Keratinocyte (primary cell): Measurements from ENCODE around the gene NFIC. TPM values are rescaled to one million over a fixed set of nuclear protein-coding genes. Genes with fewer than 3 reads are reported as not detected.
"Not testable (repeated sequence)": the region's sequence is repeated elsewhere in the genome, so short reads cannot be mapped to it uniquely, and the experiment has no call there.

Source experiments
- DNase-seq: peaks from one replicate; pipeline ENCODE4 v3.0.0-alpha.2; 2011; ENCODE audit warnings: low read depth, missing footprints, low spot score
- FAIRE-seq: peaks from 2 replicates; lab custom pipeline; 2011; peaks lifted over from hg19 to GRCh38; lab: Jason Lieb, UNC
- H2AFZ ChIP-seq: 2 replicates; pipeline ENCODE4 v1.6.0; 2012; ENCODE audit warnings: low read length, control low read depth, inconsistent platforms; ENCODE audit not compliant: control insufficient read depth
- H3K27ac ChIP-seq: 2 replicates; pipeline ENCODE4 v1.5.1; 2011; ENCODE audit warnings: low read length; ENCODE audit not compliant: control insufficient read depth, insufficient read depth
- H3K27me3 ChIP-seq: 3 replicates; pipeline ENCODE4 v1.6.0; 2011; ENCODE audit warnings: low read length; ENCODE audit not compliant: control insufficient read depth, insufficient read depth; ENCODE audit errors: extremely low read depth
- H3K36me3 ChIP-seq, 2 experiments: 2 replicates in 1 of 2; 3 replicates in 1 of 2; pipeline ENCODE4 v1.5.1; 2011; ENCODE audit warnings: low read length in 2 of 2, mild to moderate bottlenecking in 1 of 2; ENCODE audit not compliant: control insufficient read depth in 2 of 2, insufficient read depth in 2 of 2; ENCODE audit errors: extremely low read depth in 1 of 2
- H3K4me1 ChIP-seq: 3 replicates; pipeline ENCODE4 v1.5.1; 2011; ENCODE audit warnings: low read length; ENCODE audit not compliant: control insufficient read depth, insufficient read depth; ENCODE audit errors: extremely low read depth
- H3K4me2 ChIP-seq: 3 replicates; pipeline ENCODE4 v1.6.0; 2011; ENCODE audit warnings: low read depth, low read length; ENCODE audit not compliant: control insufficient read depth, insufficient read depth; ENCODE audit errors: extremely low read depth
- H3K4me3 ChIP-seq, 3 experiments: fragments of 200-600 bp in 1 of 3; sonication (generic) in 1 of 3; 2 replicates in 2 of 3; 3 replicates in 1 of 3; pipeline ENCODE4 v1.5.1; 2011 to 2016; ENCODE audit warnings: low read length in 3 of 3, mild to moderate bottlenecking in 3 of 3, control low read depth in 2 of 3, inconsistent platforms in 1 of 3, low read depth in 1 of 3, mixed read lengths in 1 of 3, mixed run types in 1 of 3, moderate library complexity in 1 of 3; ENCODE audit not compliant: control insufficient read depth in 2 of 3, insufficient read depth in 2 of 3; ENCODE audit errors: extremely low read depth in 1 of 3
- H3K79me2 ChIP-seq: 2 replicates; pipeline ENCODE4 v1.6.0; 2012; ENCODE audit warnings: low read length; ENCODE audit not compliant: control insufficient read depth, insufficient read depth
- H3K9ac ChIP-seq: 3 replicates; pipeline ENCODE4 v1.6.0; 2011; ENCODE audit warnings: low read length; ENCODE audit not compliant: control insufficient read depth, insufficient read depth; ENCODE audit errors: extremely low read depth
- H3K9me1 ChIP-seq: 3 replicates; pipeline ENCODE4 v1.6.0; 2011; ENCODE audit warnings: low read length; ENCODE audit not compliant: control insufficient read depth, insufficient read depth; ENCODE audit errors: extremely low read depth
- H3K9me3 ChIP-seq: 2 replicates; pipeline ENCODE4 v1.5.1; 2012; ENCODE audit warnings: low read depth, low read length; ENCODE audit not compliant: control insufficient read depth
- H4K20me1 ChIP-seq: 3 replicates; pipeline ENCODE4 v1.6.0; 2011; ENCODE audit warnings: low read length; ENCODE audit not compliant: control insufficient read depth, insufficient read depth; ENCODE audit errors: extremely low read depth
- EZH2 ChIP-seq: IDR thresholded peaks from one replicate; pipeline ENCODE4 v1.6.1; 2012; ENCODE audit warnings: inconsistent platforms, mild to moderate bottlenecking, low read length, moderate library complexity
- dilution Hi-C: fragments of 300-500 bp; cut with MboI; formaldehyde crosslinking; loops from one replicate; pipeline ENCODE4 v1.7.0; 2020; ENCODE audit warnings: low sequenced_read_pairs; ENCODE audit not compliant: extremely low pct_ligation_motif_present
- polyA plus RNA-seq, 5 experiments: library from polyadenylated mRNA; depleted of rRNA in 3 of 5; stranded (reverse) in 3 of 5; stranded (forward) in 1 of 5; unstranded in 1 of 5; fragments of >200 nt; gene quantifications; 1 replicate in 1 of 5; 2 replicates in 3 of 5; 3 replicates in 1 of 5; pipeline versions ENCODE4 v1.2.1 to v1.2.3, GENCODE V29; 2011 to 2012; ENCODE audit warnings: missing spikeins in 2 of 5, low read depth in 1 of 5, low replicate concordance in 1 of 5
- TF ChIP-seq, protein P1 (sequence below), 3 experiments: IDR thresholded peaks in 1 of 3; conservative IDR thresholded peaks in 1 of 3; optimal IDR thresholded peaks in 1 of 3; 2 replicates in 2 of 3; 3 replicates in 1 of 3; pipeline versions ENCODE3 to v1.5.1; 2011; ENCODE audit warnings: low read length in 3 of 3, mild to moderate bottlenecking in 3 of 3, moderate library complexity in 2 of 3, control low read depth in 1 of 3, inconsistent platforms in 1 of 3; ENCODE audit not compliant: insufficient read depth in 2 of 3; ENCODE audit errors: extremely low read depth in 1 of 3

The NFIC gene
- polyA plus RNA-seq, 1 donor (not counting 4 experiments of a cell fraction or from before 2014, with no cell fraction given), result 2.4 TPM

DNA sequence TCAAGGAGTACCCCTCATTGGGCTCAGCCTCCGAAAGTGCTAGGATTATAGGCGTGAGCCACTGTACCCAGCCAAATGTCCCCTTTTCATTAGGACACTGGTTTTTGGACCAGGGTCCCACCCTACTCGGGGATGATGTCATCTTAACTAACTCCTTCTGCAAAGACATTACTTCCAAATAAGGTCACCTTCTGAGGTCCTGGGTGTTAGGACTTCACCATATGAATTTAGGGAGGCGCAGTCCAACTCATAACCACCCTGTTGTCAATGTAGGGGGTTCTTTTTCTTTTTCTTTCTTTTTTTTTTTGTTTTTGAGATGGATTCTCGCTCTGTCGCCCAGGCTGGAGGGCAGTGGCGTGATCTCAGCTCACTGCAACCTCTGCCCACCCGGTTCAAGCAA lies 32.7 kb upstream of the NFIC start:
- Histone ChIP-seq H3K4me3 (no peak overlapping the region), H3K9ac (no peak overlapping the region), H3K79me2 (no peaks in the 10 kb centered on the region), H3K36me3 (no peaks in the 10 kb centered on the region), H4K20me1 (no peaks in the 10 kb centered on the region), H3K4me2 (no peak overlapping the region), H2AFZ (no peak overlapping the region), H3K27me3 (peaks cover 22% of the 10 kb centered on the region), H3K9me3 (no peaks in the 10 kb centered on the region), H3K27ac (no peak overlapping the region), H3K4me1 (peaks cover 9% of the 10 kb centered on the region), H3K9me1 (no peaks in the 10 kb centered on the region)
- DNase-seq, result no peak
- TF ChIP-seq, protein P1, sequence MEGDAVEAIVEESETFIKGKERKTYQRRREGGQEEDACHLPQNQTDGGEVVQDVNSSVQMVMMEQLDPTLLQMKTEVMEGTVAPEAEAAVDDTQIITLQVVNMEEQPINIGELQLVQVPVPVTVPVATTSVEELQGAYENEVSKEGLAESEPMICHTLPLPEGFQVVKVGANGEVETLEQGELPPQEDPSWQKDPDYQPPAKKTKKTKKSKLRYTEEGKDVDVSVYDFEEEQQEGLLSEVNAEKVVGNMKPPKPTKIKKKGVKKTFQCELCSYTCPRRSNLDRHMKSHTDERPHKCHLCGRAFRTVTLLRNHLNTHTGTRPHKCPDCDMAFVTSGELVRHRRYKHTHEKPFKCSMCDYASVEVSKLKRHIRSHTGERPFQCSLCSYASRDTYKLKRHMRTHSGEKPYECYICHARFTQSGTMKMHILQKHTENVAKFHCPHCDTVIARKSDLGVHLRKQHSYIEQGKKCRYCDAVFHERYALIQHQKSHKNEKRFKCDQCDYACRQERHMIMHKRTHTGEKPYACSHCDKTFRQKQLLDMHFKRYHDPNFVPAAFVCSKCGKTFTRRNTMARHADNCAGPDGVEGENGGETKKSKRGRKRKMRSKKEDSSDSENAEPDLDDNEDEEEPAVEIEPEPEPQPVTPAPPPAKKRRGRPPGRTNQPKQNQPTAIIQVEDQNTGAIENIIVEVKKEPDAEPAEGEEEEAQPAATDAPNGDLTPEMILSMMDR (optimal IDR thresholded peaks at IDR 0.05 in 1 of 3, IDR thresholded peaks at IDR 0.05 in 1 of 3, conservative IDR thresholded peaks at IDR 0.05 in 1 of 3; ENCODE audit: extremely low read depth in 1 of 3, insufficient read depth in 2 of 3, low read length in 3 of 3), result no peak
- TF ChIP-seq EZH2, result no peak
- no peak for FAIRE-seq
- dilution Hi-C loops, result no loop called here

- H4K20me1 ChIP-seq, dilution Hi-C loops, FAIRE-seq, H3K9ac ChIP-seq, H3K4me3 ChIP-seq, H3K79me2 ChIP-seq, H3K9me3 ChIP-seq, H3K36me3 ChIP-seq, H3K27ac ChIP-seq, DNase-seq, H2AFZ ChIP-seq, H3K4me2 ChIP-seq, H3K9me1 ChIP-seq: not testable (repeated sequence)
- peaks cover 11% of the 10 kb centered on the region for H3K4me1 ChIP-seq
- peaks cover 22% of the 10 kb centered on the region for H3K27me3 ChIP-seq
Measured at GRCh38 chr19:3334749-3335430, 31.5 kb upstream of the NFIC start.
